T-cell (primary cell): ENCODE data around the gene RNASEL. TPM values are rescaled to one million over a fixed set of nuclear protein-coding genes. Genes with fewer than 3 reads are reported as not detected.

Source experiments
- ATAC-seq, 4 experiments: fragments of 200-7000 bp in 3 of 4; fragments of 150-1000 bp in 1 of 4; cut with Tn5 transposase; replicated peaks in 1 of 4; 1 replicate in 3 of 4; 2 replicates in 1 of 4; pipeline ENCODE4 v1.10.0; 2021; ENCODE audit warnings: moderate library complexity in 3 of 4, mild to moderate bottlenecking in 2 of 4, moderate number of reproducible peaks in 1 of 4
- CTCF ChIA-PET, 2 donors: fragments of 300-600 bp; sonication (Branson Sonifier 250); formaldehyde crosslinking; loops; one replicate each; lab custom pipeline; 2022; ENCODE audit warnings: antibody characterized with exemption in 2 of 2; lab: Charles Lee
- POLR2A ChIA-PET, 2 donors: fragments of 300-600 bp; sonication (Branson Sonifier 250); formaldehyde crosslinking; loops; one replicate each; lab custom pipeline; 2022; ENCODE audit warnings: antibody characterized with exemption in 2 of 2; lab: Charles Lee
- DNase-seq, 35 experiments: peaks; one replicate each; pipeline versions ENCODE4 v3.0.0 to v3.0.0-alpha.2; 2013 to 2023
- H3K27ac ChIP-seq: one replicate; pipeline ENCODE4 v1.5.1; 2013; ENCODE audit warnings: low read length
- H3K27me3 ChIP-seq, 2 experiments: replicated peaks in 1 of 2; 1 replicate in 1 of 2; 2 replicates in 1 of 2; pipeline versions ENCODE4 v1.6.1 to v1.7.0; 2013; ENCODE audit warnings: low read length in 1 of 2, mixed read lengths in 1 of 2; ENCODE audit not compliant: control insufficient read depth in 2 of 2, insufficient read depth in 2 of 2; ENCODE audit errors: extremely low read depth in 1 of 2
- H3K36me3 ChIP-seq, 2 donors: 1 replicate in 1 of 2; 2 replicates in 1 of 2; pipeline versions ENCODE4 v1.6.1 to v1.7.0; 2013; ENCODE audit warnings: low read length in 1 of 2; ENCODE audit not compliant: control insufficient read depth in 2 of 2, insufficient read depth in 1 of 2; ENCODE audit errors: extremely low read depth in 1 of 2
- H3K4me1 ChIP-seq, 2 experiments: 1 replicate in 1 of 2; 2 replicates in 1 of 2; pipeline versions ENCODE4 v1.6.1 to v1.7.0; 2013; ENCODE audit warnings: low read length in 2 of 2, mixed read lengths in 1 of 2; ENCODE audit not compliant: insufficient read depth in 2 of 2, control insufficient read depth in 1 of 2; ENCODE audit errors: extremely low read depth in 1 of 2
- H3K4me3 ChIP-seq, 2 donors: 1 replicate in 1 of 2; 2 replicates in 1 of 2; pipeline versions ENCODE4 v1.5.1 to v1.7.0; 2013; ENCODE audit warnings: mild to moderate bottlenecking in 2 of 2, low read length in 1 of 2, moderate library complexity in 1 of 2; ENCODE audit not compliant: control insufficient read depth in 1 of 2; ENCODE audit errors: extremely low read depth in 1 of 2
- H3K9me3 ChIP-seq: 2 replicates; pipeline ENCODE4 v1.7.0; 2013
- H3K27ac Mint-ChIP-seq, 2 donors: one replicate each; pipeline ENCODE4 v1.8.0; 2020 to 2021; ENCODE audit warnings: mild to moderate bottlenecking in 2 of 2, mixed read lengths in 2 of 2
- H3K27me3 Mint-ChIP-seq, 2 donors: one replicate each; pipeline ENCODE4 v1.8.0; 2021 to 2022; ENCODE audit warnings: mixed read lengths in 2 of 2
- H3K36me3 Mint-ChIP-seq: one replicate; pipeline ENCODE4 v1.8.0; 2021; ENCODE audit warnings: mixed read lengths
- H3K4me1 Mint-ChIP-seq, 3 donors: one replicate each; pipeline ENCODE4 v1.8.0; 2020 to 2022; ENCODE audit warnings: mixed read lengths in 3 of 3, mild to moderate bottlenecking in 1 of 3
- H3K4me3 Mint-ChIP-seq, 3 donors: one replicate each; pipeline ENCODE4 v1.8.0; 2020 to 2022; ENCODE audit warnings: mild to moderate bottlenecking in 3 of 3, mixed read lengths in 3 of 3, moderate library complexity in 3 of 3
- H3K9me3 Mint-ChIP-seq, 3 donors: one replicate each; pipeline ENCODE4 v1.8.0; 2020 to 2022; ENCODE audit warnings: mixed read lengths in 3 of 3
- WGBS: methylation state at CpG from one replicate; pipeline ENCODE4 v1.1.5; 2013; ENCODE audit warnings: missing lambda C conversion rate; ENCODE audit not compliant: insufficient coverage; 5-methylcytosine and 5-hydroxymethylcytosine counted together
- total RNA-seq, 35 experiments: library from RNA in 6 of 35; stranded (reverse) in 6 of 35; fragments of 120-200 nt in 1 of 35; gene quantifications; one replicate each; pipeline versions ENCODE4 v1.2.1 to v1.2.4 and lab custom pipeline; 2013 to 2026

RNASEL gene
- total RNA-seq, 5 donors from 2014 or later (not counting 1 experiment from before 2014, with no cell fraction given), result 10.5 to 20.8 (median 18.7) TPM

DNA sequence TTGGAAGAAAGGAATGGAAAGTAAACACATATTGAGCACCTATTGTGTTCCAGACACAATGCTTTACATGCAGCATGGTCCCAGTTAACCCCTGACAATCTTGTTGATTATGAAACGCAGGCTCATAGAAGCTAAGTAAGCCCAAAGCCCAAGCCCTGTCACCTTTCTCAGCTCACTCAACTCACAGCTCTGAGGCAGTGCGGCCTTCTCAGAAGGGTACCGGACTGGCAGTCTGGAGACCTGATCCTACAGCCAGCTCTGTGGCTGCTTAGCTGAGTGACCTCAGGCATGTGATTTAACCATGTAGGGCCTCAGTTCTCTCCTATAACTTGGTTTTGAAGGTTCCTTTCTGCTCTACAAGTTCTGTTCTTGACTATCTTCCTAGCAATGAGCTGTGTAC, 464 bp upstream of the RNASEL start:
- Histone ChIP-seq H3K9me3 (no peaks in the 10 kb centered on the region), H3K36me3 (peaks cover 0 to 17% of the 10 kb centered on the region in 2 donors), H3K4me1 (peaks cover 3 to 26% of the 10 kb centered on the region in 2 experiments), H3K27ac (peak overlapping the region; percentile 93), H3K4me3 (peak overlapping the region; percentile 68 to 100), H3K27me3 (no peaks in the 10 kb centered on the region)
- Mint-ChIP-seq H3K4me1 (peaks cover 39 to 49% (median 47%) of the 10 kb centered on the region in 3 donors), H3K4me3 (peak overlapping the region; percentile 94 to 100 (median 98)), H3K36me3 (peaks cover 26% of the 10 kb centered on the region), H3K27ac (peak overlapping the region; percentile 100), H3K9me3 (peaks cover 0 to 3% (median 0%) of the 10 kb centered on the region in 3 donors), H3K27me3 (no peaks in the 10 kb centered on the region)
- CTCF ChIA-PET, result interaction anchor here (0.6 to 4.2 kb wide), 7 partner anchors 8 to 199 kb away, joined by 3 to 28 read pairs (median 7); partner anchors contain the start of genes NPL (in 1 of the 2) and RGS16 (in 1 of the 2)
- POLR2A ChIA-PET, result interaction anchor here in 1 of 2 donors (0.5 to 2.0 kb wide), 4 partner anchors 14 to 1042 kb away, joined by 3 to 6 read pairs (median 5); no protein-coding TSS in a partner anchor
- DNase-seq (no peak), ATAC-seq (no peak)
- 100% methylated on average over 3 of the region's 3 CpGs for WGBS

DNA sequence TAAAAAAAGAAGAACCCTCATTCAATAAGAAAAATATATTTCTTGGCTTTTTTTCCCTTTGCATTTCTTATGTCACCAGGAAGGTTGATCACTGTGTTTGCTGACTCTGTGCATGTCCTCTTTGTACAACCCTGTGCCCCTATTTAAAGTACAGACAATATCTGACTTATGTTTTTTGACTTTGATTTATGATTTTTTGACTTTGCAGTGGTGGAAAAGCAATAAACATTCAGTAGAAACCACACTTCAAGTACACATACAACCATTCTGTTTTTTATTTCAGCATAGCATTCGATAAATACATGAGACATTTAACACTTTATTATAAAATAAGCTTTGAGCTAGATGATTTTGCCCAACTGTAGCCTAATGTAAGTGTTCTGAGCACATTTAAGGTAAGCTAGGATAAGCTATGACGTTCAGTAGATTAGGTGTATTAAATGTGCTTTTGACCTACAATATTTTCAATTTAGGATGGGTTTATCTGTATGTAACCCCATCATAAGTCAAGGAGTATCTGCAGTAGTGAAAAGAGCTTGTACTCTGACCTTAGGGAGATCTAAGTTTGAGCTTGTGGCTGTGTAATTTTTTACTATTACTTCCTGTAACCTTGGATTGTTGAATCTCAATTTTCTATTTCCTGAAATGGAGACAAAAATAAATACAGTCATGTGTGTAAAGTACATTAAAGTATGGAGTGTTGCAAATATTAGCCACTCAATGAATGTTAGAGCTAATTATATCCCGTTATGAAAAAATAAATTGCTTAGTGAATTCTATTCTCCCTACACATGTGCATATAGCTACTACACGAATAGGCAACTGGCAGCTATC, 1.2 kb downstream of the RNASEL start:
- ATAC-seq (peak; percentile 2 to 23 (median 7)), DNase-seq (peak in 1 of 35 experiments; percentile 25)
- Mint-ChIP-seq H3K9me3 (peaks cover 0 to 3% (median 0%) of the 10 kb centered on the region in 3 donors), H3K4me1 (peaks cover 55 to 66% (median 63%) of the 10 kb centered on the region in 3 donors), H3K4me3 (peak overlapping the region; percentile 94 to 100 (median 98)), H3K27ac (peak overlapping the region; percentile 100), H3K27me3 (no peaks in the 10 kb centered on the region), H3K36me3 (peaks cover 41% of the 10 kb centered on the region)
- ChIA-PET POLR2A (interaction anchor here (0.5 to 2.0 kb wide), 9 partner anchors 31 to 1950 kb away, joined by 3 to 6 read pairs (median 3); no protein-coding TSS in a partner anchor), CTCF (interaction anchor here (0.6 to 4.2 kb wide), 20 partner anchors 9 to 507 kb away, joined by 3 to 28 read pairs (median 4); partner anchors contain the start of genes NPL (in 1 of the 2), RGS16 (in 1 of the 2) and TEDDM1 (in 1 of the 2))
- H3K9me3 ChIP-seq, result no peaks in the 10 kb centered on the region
- H3K27me3 ChIP-seq, result no peaks in the 10 kb centered on the region
- H3K27ac ChIP-seq, result peak overlapping the region; percentile 93
- peaks cover 7 to 41% of the 10 kb centered on the region in 2 experiments for H3K4me1 ChIP-seq
- H3K4me3 ChIP-seq, result peak overlapping the region; percentile 68 to 100
- peaks cover 0 to 25% of the 10 kb centered on the region in 2 donors for H3K36me3 ChIP-seq
- 40% methylated on average over 1 of the region's 4 CpGs for WGBS

DNA sequence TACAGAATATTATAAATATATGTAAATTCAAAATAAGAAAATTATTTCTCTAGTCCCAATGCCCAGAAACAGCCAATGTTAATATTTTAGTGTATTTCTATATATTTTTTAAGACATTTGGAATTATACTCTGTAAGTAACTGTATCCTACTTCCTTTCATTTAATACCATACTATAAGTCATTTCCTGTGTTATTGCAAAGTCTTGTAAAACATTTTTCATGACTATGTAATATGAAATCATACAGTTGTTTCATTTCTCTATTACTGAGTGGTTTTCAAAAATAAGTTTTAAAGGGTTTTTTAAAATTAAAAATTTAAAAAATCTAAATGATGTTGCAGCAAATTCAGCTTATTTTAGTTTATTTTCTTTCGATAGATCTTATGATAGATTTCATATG, 2.0 kb downstream of the RNASEL start:
- WGBS, result no CpG with 5 or more reads among the region's 1 CpG
- POLR2A ChIA-PET, result interaction anchor here (0.7 to 1.1 kb wide), 3 partner anchors 80 to 1949 kb away, joined by 3 to 4 read pairs (median 4); no protein-coding TSS in a partner anchor
- H3K4me3 Mint-ChIP-seq, result peak overlapping the region in 1 of 3 donors; percentile 98

DNA sequence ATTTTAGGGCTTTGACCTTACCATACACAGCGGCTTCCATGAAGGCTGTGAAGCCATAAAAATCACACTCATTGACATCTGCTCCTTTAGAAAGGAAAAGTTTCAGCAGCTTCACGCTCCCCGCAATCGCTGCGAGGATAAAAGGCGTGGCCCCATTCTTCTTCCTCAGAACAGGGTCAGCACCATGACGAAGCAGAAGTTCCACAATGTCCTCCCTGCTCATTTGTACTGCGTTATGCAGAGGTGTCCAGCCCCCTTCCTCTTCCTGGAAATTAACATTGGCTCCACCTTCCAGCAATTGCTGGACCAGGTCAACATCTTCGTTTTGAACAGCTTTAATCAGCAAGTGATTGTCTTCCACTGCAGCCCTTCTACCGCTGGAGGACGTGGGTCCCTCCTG, 2.7 kb downstream of the RNASEL start:
- Mint-ChIP-seq H3K36me3 (peaks cover 53% of the 10 kb centered on the region), H3K27me3 (no peaks in the 10 kb centered on the region), H3K4me1 (peaks cover 67 to 77% (median 75%) of the 10 kb centered on the region in 3 donors), H3K4me3 (peak overlapping the region in 1 of 3 donors; percentile 69), H3K27ac (no peak overlapping the region), H3K9me3 (peaks cover 0 to 3% (median 0%) of the 10 kb centered on the region in 3 donors)
- Histone ChIP-seq H3K27ac (no peak overlapping the region), H3K9me3 (no peaks in the 10 kb centered on the region), H3K4me3 (no peak overlapping the region), H3K27me3 (no peaks in the 10 kb centered on the region), H3K36me3 (peaks cover 3 to 39% of the 10 kb centered on the region in 2 donors), H3K4me1 (peaks cover 7 to 47% of the 10 kb centered on the region in 2 experiments)
- CTCF ChIA-PET, result interaction anchor here in 1 of 2 donors (0.6 to 0.9 kb wide), 2 partner anchors 17 to 1429 kb away, joined by 3 read pairs; no protein-coding TSS in a partner anchor
- WGBS, result 99% methylated on average over 9 of the region's 11 CpGs
- POLR2A ChIA-PET, result no interaction called here
- DNase-seq (no peak), ATAC-seq (no peak)

More for the DNA sequence above, 2.0 kb downstream of the RNASEL start:
- no peaks in the 10 kb centered on the region for H3K9me3 ChIP-seq
- H3K27me3 Mint-ChIP-seq, result no peaks in the 10 kb centered on the region
- H3K27ac ChIP-seq, result no peak overlapping the region
- CTCF ChIA-PET, result interaction anchor here (1.8 to 2.0 kb wide), 3 partner anchors 16 to 199 kb away, joined by 8 to 14 read pairs (median 8); no protein-coding TSS in a partner anchor
- H3K4me1 Mint-ChIP-seq, result peaks cover 63 to 74% (median 71%) of the 10 kb centered on the region in 3 donors
- peaks cover 0 to 33% of the 10 kb centered on the region in 2 donors for H3K36me3 ChIP-seq
- ATAC-seq (no peak), DNase-seq (no peak)
- H3K9me3 Mint-ChIP-seq, result peaks cover 0 to 3% (median 0%) of the 10 kb centered on the region in 3 donors
- H3K4me1 ChIP-seq, result peaks cover 7 to 47% of the 10 kb centered on the region in 2 experiments
- H3K27ac Mint-ChIP-seq, result no peak overlapping the region
- peaks cover 48% of the 10 kb centered on the region for H3K36me3 Mint-ChIP-seq
- no peak overlapping the region for H3K4me3 ChIP-seq
- H3K27me3 ChIP-seq, result no peaks in the 10 kb centered on the region

DNA sequence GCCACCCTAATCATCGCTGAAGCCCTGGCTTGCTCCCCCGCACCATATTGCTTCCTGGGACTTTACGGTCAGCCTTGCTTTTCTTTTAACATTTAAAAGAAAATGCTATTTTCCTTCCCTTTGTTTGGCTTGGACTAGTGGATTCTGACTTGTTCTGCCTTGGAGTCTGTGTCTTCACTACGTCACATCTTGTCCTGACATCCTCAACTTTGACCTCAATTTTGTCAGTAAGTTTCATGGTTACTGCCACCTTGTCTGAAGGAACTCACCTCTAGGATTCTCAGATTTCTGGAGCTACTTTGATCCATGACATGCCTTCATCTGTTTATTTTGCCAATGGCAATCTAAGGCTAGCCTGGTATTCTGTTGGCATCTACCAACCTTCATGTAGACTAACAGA, 4.3 kb downstream of the RNASEL start:
- Histone ChIP-seq H3K4me3 (no peak overlapping the region), H3K4me1 (peaks cover 7 to 47% of the 10 kb centered on the region in 2 experiments), H3K9me3 (no peaks in the 10 kb centered on the region), H3K36me3 (peaks cover 9 to 54% of the 10 kb centered on the region in 2 donors), H3K27ac (no peak overlapping the region), H3K27me3 (no peaks in the 10 kb centered on the region)
- WGBS, result 100% methylated on average over 2 of the region's 4 CpGs
- H3K27ac Mint-ChIP-seq, result no peak overlapping the region
- no peaks in the 10 kb centered on the region for H3K27me3 Mint-ChIP-seq
- DNase-seq (no peak), ATAC-seq (no peak)
- peaks cover 75 to 78% (median 75%) of the 10 kb centered on the region in 3 donors for H3K4me1 Mint-ChIP-seq
- POLR2A ChIA-PET, result no interaction called here
- peaks cover 0 to 3% (median 0%) of the 10 kb centered on the region in 3 donors for H3K9me3 Mint-ChIP-seq
- CTCF ChIA-PET, result no interaction called here
- H3K36me3 Mint-ChIP-seq, result peaks cover 68% of the 10 kb centered on the region
- peak overlapping the region; percentile 61 to 69 (median 66) for H3K4me3 Mint-ChIP-seq

DNA sequence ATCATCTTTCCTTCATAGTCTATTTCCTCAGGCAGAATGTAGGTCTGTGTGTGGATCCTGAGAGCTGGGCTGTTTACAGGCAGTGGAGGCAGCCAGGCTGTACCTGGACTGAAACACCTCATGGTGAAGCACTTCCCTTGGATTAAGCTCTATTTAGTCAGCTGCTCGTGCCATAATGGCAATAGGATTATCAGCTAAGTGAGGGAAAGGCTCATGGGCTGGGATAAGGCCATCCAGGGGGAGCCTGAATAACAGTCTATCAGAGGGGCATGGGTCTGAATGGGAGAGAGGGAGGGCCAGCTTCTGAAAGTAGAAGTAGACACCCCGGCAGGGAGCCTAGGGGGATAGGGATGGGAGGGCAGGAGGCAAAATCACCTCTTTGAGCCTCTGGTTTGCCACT, 8.3 kb downstream of the RNASEL start:
- Mint-ChIP-seq H3K4me3 (no peak overlapping the region), H3K4me1 (peaks cover 59 to 67% (median 65%) of the 10 kb centered on the region in 3 donors)
- CTCF ChIA-PET, result interaction anchor here in 1 of 2 donors (0.5 to 0.6 kb wide), 2 partner anchors 14 to 559 kb away, joined by 4 to 5 read pairs; no protein-coding TSS in a partner anchor

More for the DNA sequence above, 8.3 kb downstream of the RNASEL start:
- Histone ChIP-seq H3K4me1 (peaks cover 5 to 30% of the 10 kb centered on the region in 2 experiments), H3K36me3 (peaks cover 9 to 69% of the 10 kb centered on the region in 2 donors), H3K27ac (no peak overlapping the region), H3K4me3 (no peak overlapping the region), H3K27me3 (no peaks in the 10 kb centered on the region), H3K9me3 (no peaks in the 10 kb centered on the region)
- H3K27me3 Mint-ChIP-seq, result no peaks in the 10 kb centered on the region
- no peak overlapping the region for H3K27ac Mint-ChIP-seq
- no peaks in the 10 kb centered on the region for H3K9me3 Mint-ChIP-seq
- POLR2A ChIA-PET, result no interaction called here
- DNase-seq (no peak), ATAC-seq (no peak)
- H3K36me3 Mint-ChIP-seq, result peaks cover 79% of the 10 kb centered on the region
- WGBS, result 100% methylated on average over 1 of the region's 2 CpGs
